WTC11 (cell line): Measurements from ENCODE around the gene SFI1. TPM values are rescaled to one million over a fixed set of nuclear protein-coding genes. Genes with fewer than 3 reads are reported as not detected.
"Not testable (repeated sequence)": the region's sequence is repeated elsewhere in the genome, so short reads cannot be mapped to it uniquely, and the experiment has no call there.

ENCODE experiments used
- ATAC-seq: fragments of 200-7000 bp; cut with Tn5 transposase; 2 replicates; pipeline ENCODE4 v1.10.0; 2021; ENCODE audit warnings: mild to moderate bottlenecking, moderate library complexity
- CTCF ChIA-PET: fragments of 300-600 bp; sonication (Branson Sonifier 250); formaldehyde crosslinking; loops from one replicate; lab custom pipeline; 2021; ENCODE audit warnings: antibody characterized with exemption; lab: Charles Lee
- POLR2A ChIA-PET: fragments of 350-600 bp; sonication (Branson Sonifier 250); formaldehyde crosslinking; loops from one replicate; lab custom pipeline; 2021; ENCODE audit warnings: antibody characterized with exemption; lab: Charles Lee
- DNase-seq: peaks from one replicate; pipeline ENCODE4 v3.0.0; 2021; ENCODE audit warnings: low spot score
- H3K27ac Mint-ChIP-seq: 2 replicates; pipeline ENCODE4 v1.8.0; 2021; ENCODE audit warnings: mixed read lengths
- H3K27me3 Mint-ChIP-seq: 2 replicates; pipeline ENCODE4 v1.8.0; 2021; ENCODE audit warnings: low read depth, mild to moderate bottlenecking, moderate library complexity, mixed read lengths
- H3K36me3 Mint-ChIP-seq: 2 replicates; pipeline ENCODE4 v1.8.0; 2021; ENCODE audit warnings: mixed read lengths
- H3K4me1 Mint-ChIP-seq: 2 replicates; pipeline ENCODE4 v1.8.0; 2022; ENCODE audit warnings: mixed read lengths
- H3K4me3 Mint-ChIP-seq: 2 replicates; pipeline ENCODE4 v1.8.0; 2021; ENCODE audit warnings: mild to moderate bottlenecking, moderate library complexity, mixed read lengths
- H3K9me3 Mint-ChIP-seq: 2 replicates; pipeline ENCODE4 v1.8.0; 2021; ENCODE audit warnings: mixed read lengths
- ATF6 ChIP-seq: sonication (generic); formaldehyde crosslinking; IDR thresholded peaks from 2 replicates; pipeline ENCODE4 v1.8.1; 2023; ENCODE audit warnings: mild to moderate bottlenecking, missing genetic modification reagents
- CBFB ChIP-seq: sonication (generic); formaldehyde crosslinking; IDR thresholded peaks from 2 replicates; pipeline ENCODE4 v1.8.1; 2022; ENCODE audit warnings: mild to moderate bottlenecking, low read depth, missing genetic modification reagents
- CREM ChIP-seq: sonication (generic); formaldehyde crosslinking; IDR thresholded peaks from 2 replicates; pipeline ENCODE4 v1.8.1; 2022; ENCODE audit warnings: mild to moderate bottlenecking, missing genetic modification reagents, moderate library complexity
- EMX1 ChIP-seq: fragments of 250-450 bp; sonication (Bioruptor Pico); IDR thresholded peaks from 2 replicates; pipeline ENCODE4 v1.8.0; 2021; ENCODE audit warnings: mild to moderate bottlenecking
- FOXJ3 ChIP-seq: sonication (generic); formaldehyde crosslinking; IDR thresholded peaks from 2 replicates; pipeline ENCODE4 v1.9.0; 2021; ENCODE audit warnings: missing genetic modification reagents, mild to moderate bottlenecking, borderline replicate concordance
- FOXK1 ChIP-seq: sonication (generic); formaldehyde crosslinking; IDR thresholded peaks from 2 replicates; pipeline ENCODE4 v1.8.0; 2022; ENCODE audit warnings: mild to moderate bottlenecking, moderate library complexity, missing genetic modification reagents
- GTF2I ChIP-seq: fragments of 250-450 bp; sonication (Bioruptor Pico); conservative IDR thresholded peaks from 2 replicates; pipeline ENCODE4 v1.4.0; 2021; ENCODE audit warnings: mild to moderate bottlenecking
- HMGA2 ChIP-seq: fragments of 250-450 bp; sonication (Bioruptor Pico); IDR thresholded peaks from 2 replicates; pipeline ENCODE4 v1.4.0; 2021; ENCODE audit warnings: mild to moderate bottlenecking, moderate library complexity
- JAZF1 ChIP-seq: fragments of 250-450 bp; sonication (Bioruptor Pico); IDR thresholded peaks from 2 replicates; pipeline ENCODE4 v1.9.0; 2021; ENCODE audit warnings: moderate library complexity, mild to moderate bottlenecking, inconsistent platforms
- NFE2L1 ChIP-seq: sonication (generic); formaldehyde crosslinking; IDR thresholded peaks from 2 replicates; pipeline ENCODE4 v1.8.1; 2023; ENCODE audit warnings: missing genetic modification reagents
- NFYB ChIP-seq: sonication (generic); formaldehyde crosslinking; conservative IDR thresholded peaks from 2 replicates; pipeline ENCODE4 v1.8.0; 2022; ENCODE audit warnings: low read depth, missing genetic modification reagents
- NR3C1 ChIP-seq: sonication (generic); formaldehyde crosslinking; conservative IDR thresholded peaks from 2 replicates; pipeline ENCODE4 v1.8.1; 2023; ENCODE audit warnings: low read depth, mild to moderate bottlenecking, missing genetic modification reagents
- SMAD3 ChIP-seq: sonication (generic); formaldehyde crosslinking; IDR thresholded peaks from 2 replicates; pipeline ENCODE4 v1.8.0; 2022; ENCODE audit warnings: missing genetic modification reagents, mild to moderate bottlenecking, borderline replicate concordance
- TEAD1 ChIP-seq: sonication (generic); formaldehyde crosslinking; IDR thresholded peaks from 2 replicates; pipeline ENCODE4 v1.8.0; 2022; ENCODE audit warnings: mild to moderate bottlenecking, missing genetic modification reagents
- ZBTB21 ChIP-seq: sonication (generic); formaldehyde crosslinking; IDR thresholded peaks from 2 replicates; pipeline ENCODE4 v1.8.1; 2023; ENCODE audit warnings: mild to moderate bottlenecking, missing genetic modification reagents, borderline replicate concordance
- ZBTB43 ChIP-seq: sonication (generic); formaldehyde crosslinking; IDR thresholded peaks from 2 replicates; pipeline ENCODE4 v1.8.1; 2023; ENCODE audit warnings: mild to moderate bottlenecking, missing genetic modification reagents
- ZNF121 ChIP-seq: sonication (generic); formaldehyde crosslinking; IDR thresholded peaks from 2 replicates; pipeline ENCODE4 v1.8.0; 2023; ENCODE audit warnings: missing genetic modification reagents
- ZNF416 ChIP-seq: fragments of 250-450 bp; sonication (Bioruptor Pico); IDR thresholded peaks from 2 replicates; pipeline ENCODE4 v1.9.0; 2021; ENCODE audit warnings: mild to moderate bottlenecking, inconsistent platforms
- ZNF512 ChIP-seq: sonication (generic); formaldehyde crosslinking; IDR thresholded peaks from 2 replicates; pipeline ENCODE4 v1.8.1; 2022; ENCODE audit warnings: missing genetic modification reagents, borderline replicate concordance
- ZSCAN18 ChIP-seq: fragments of 250-450 bp; sonication (Bioruptor Pico); IDR thresholded peaks from 2 replicates; pipeline ENCODE4 v2.1.2; 2022; ENCODE audit warnings: mild to moderate bottlenecking, moderate library complexity
- total RNA-seq: library from RNA; stranded (reverse); gene quantifications from 3 replicates; pipeline ENCODE4 v1.2.3, GENCODE V29; 2021
- TF ChIP-seq, protein P1 (sequence below): sonication (generic); formaldehyde crosslinking; IDR thresholded peaks from 2 replicates; pipeline ENCODE4 v1.8.1; 2022; ENCODE audit warnings: low read depth, mild to moderate bottlenecking, moderate library complexity, missing genetic modification reagents, borderline replicate concordance
- TF ChIP-seq, protein P2 (sequence below): sonication (generic); formaldehyde crosslinking; IDR thresholded peaks from 2 replicates; pipeline ENCODE4 v1.8.0; 2023; ENCODE audit warnings: missing genetic modification reagents, mild to moderate bottlenecking, borderline replicate concordance

SFI1 gene
- total RNA-seq, 1 experiment from 2014 or later: 43.6 TPM

GRCh38 chr22:31538815-31539214 is 42.5 kb downstream of the SFI1 start:
- ATAC-seq (no peak), DNase-seq (no peak)
- Mint-ChIP-seq H3K36me3 (no peaks in the 10 kb centered on the region), H3K4me3 (no peak overlapping the region), H3K27me3 (no peaks in the 10 kb centered on the region), H3K4me1 (no peaks in the 10 kb centered on the region), H3K9me3 (no peaks in the 10 kb centered on the region), H3K27ac (peak overlapping the region; percentile 0; the same call in 1 of the 2 replicates)
- TF ChIP-seq CREM (CRISPR knock-in tag) (no peak), ZBTB21 (CRISPR knock-in tag) (no peak), ZSCAN18 (CRISPR knock-in tag) (no peak), NFE2L1 (CRISPR knock-in tag) (no peak), HMGA2 (CRISPR knock-in tag) (no peak), EMX1 (no peak), TEAD1 (CRISPR knock-in tag) (no peak), SMAD3 (CRISPR knock-in tag) (no peak), ZNF416 (CRISPR knock-in tag) (no peak), NR3C1 (no peak), ZBTB43 (CRISPR knock-in tag) (no peak), CBFB (no peak)
- TF ChIP-seq, protein P1, sequence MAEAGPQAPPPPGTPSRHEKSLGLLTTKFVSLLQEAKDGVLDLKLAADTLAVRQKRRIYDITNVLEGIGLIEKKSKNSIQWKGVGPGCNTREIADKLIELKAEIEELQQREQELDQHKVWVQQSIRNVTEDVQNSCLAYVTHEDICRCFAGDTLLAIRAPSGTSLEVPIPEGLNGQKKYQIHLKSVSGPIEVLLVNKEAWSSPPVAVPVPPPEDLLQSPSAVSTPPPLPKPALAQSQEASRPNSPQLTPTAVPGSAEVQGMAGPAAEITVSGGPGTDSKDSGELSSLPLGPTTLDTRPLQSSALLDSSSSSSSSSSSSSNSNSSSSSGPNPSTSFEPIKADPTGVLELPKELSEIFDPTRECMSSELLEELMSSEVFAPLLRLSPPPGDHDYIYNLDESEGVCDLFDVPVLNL: no peak
- TF ChIP-seq, protein P2, sequence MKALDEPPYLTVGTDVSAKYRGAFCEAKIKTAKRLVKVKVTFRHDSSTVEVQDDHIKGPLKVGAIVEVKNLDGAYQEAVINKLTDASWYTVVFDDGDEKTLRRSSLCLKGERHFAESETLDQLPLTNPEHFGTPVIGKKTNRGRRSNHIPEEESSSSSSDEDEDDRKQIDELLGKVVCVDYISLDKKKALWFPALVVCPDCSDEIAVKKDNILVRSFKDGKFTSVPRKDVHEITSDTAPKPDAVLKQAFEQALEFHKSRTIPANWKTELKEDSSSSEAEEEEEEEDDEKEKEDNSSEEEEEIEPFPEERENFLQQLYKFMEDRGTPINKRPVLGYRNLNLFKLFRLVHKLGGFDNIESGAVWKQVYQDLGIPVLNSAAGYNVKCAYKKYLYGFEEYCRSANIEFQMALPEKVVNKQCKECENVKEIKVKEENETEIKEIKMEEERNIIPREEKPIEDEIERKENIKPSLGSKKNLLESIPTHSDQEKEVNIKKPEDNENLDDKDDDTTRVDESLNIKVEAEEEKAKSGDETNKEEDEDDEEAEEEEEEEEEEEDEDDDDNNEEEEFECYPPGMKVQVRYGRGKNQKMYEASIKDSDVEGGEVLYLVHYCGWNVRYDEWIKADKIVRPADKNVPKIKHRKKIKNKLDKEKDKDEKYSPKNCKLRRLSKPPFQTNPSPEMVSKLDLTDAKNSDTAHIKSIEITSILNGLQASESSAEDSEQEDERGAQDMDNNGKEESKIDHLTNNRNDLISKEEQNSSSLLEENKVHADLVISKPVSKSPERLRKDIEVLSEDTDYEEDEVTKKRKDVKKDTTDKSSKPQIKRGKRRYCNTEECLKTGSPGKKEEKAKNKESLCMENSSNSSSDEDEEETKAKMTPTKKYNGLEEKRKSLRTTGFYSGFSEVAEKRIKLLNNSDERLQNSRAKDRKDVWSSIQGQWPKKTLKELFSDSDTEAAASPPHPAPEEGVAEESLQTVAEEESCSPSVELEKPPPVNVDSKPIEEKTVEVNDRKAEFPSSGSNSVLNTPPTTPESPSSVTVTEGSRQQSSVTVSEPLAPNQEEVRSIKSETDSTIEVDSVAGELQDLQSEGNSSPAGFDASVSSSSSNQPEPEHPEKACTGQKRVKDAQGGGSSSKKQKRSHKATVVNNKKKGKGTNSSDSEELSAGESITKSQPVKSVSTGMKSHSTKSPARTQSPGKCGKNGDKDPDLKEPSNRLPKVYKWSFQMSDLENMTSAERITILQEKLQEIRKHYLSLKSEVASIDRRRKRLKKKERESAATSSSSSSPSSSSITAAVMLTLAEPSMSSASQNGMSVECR (CRISPR knock-in tag): no peak
- POLR2A ChIA-PET: no interaction called here
- CTCF ChIA-PET: interaction anchor here (0.9 kb wide), 1 partner anchor 87 kb away, joined by 4 read pairs; no protein-coding TSS in a partner anchor

- POLR2A ChIA-PET, H3K9me3 Mint-ChIP-seq, H3K4me1 Mint-ChIP-seq, H3K36me3 Mint-ChIP-seq, H3K27me3 Mint-ChIP-seq, H3K4me3 Mint-ChIP-seq, DNase-seq, H3K27ac Mint-ChIP-seq, ATAC-seq: not testable (repeated sequence)
- CTCF ChIA-PET: interaction anchor here (0.6 kb wide), 1 partner anchor 530 kb away, joined by 3 read pairs; no protein-coding TSS in a partner anchor
- TF ChIP-seq HMGA2 (CRISPR knock-in tag): peak; percentile 56; the same call in 1 of the 2 replicates
- TF ChIP-seq, all 79 proteins: peak for 1; not testable (repeated sequence) for 78
These were observed 43.8 kb downstream of the SFI1 start for GRCh38 chr22:31540166-31540565.

DNA sequence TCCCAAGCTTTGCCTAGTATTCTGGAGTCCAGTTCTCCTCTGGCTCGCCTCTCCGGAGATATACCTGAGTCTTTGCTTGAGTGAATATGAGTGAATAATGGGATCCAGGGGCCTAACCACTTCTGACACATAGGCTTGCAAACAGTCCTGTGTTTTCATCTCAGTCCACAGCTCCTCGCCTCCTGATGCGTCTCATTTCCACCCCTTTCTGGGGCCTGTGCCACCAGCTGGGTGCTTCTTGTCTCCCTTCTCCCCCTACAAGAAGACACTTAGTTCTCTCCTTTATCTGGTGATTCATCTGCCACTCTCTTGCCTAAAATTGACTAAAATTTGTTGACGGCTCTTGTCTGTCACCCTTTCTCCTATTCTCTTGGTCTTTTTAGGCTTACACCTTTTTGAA is 44.6 kb downstream of the SFI1 start:
- ATAC-seq: no peak
- no peaks in the 10 kb centered on the region for H3K4me1 Mint-ChIP-seq
- ChIA-PET POLR2A (interaction anchor here (0.5 kb wide), 1 partner anchor 47 kb away, joined by 4 read pairs; no protein-coding TSS in a partner anchor), CTCF (no interaction called here)
- peak overlapping the region; percentile 31; the same call in 1 of the 2 replicates for H3K27ac Mint-ChIP-seq
- no peak for DNase-seq
- H3K27me3 Mint-ChIP-seq: no peaks in the 10 kb centered on the region
- no peaks in the 10 kb centered on the region for H3K36me3 Mint-ChIP-seq
- H3K4me3 Mint-ChIP-seq: no peak overlapping the region
- H3K9me3 Mint-ChIP-seq: no peaks in the 10 kb centered on the region
- TF ChIP-seq ZNF512 (CRISPR knock-in tag) (no peak), NR3C1 (no peak), GTF2I (no peak), ATF6 (CRISPR knock-in tag) (no peak), FOXJ3 (CRISPR knock-in tag) (no peak), FOXK1 (CRISPR knock-in tag) (no peak), ZNF121 (CRISPR knock-in tag) (no peak), JAZF1 (CRISPR knock-in tag) (no peak), NFYB (no peak)
